ENCODE results near the gene PCSK6. TPM values are rescaled to one million over a fixed set of nuclear protein-coding genes. Genes with fewer than 3 reads are reported as not detected.
"Not testable (repeated sequence)": the region's sequence is repeated elsewhere in the genome, so short reads cannot be mapped to it uniquely, and the experiment has no call there.

The PCSK6 gene
- total RNA-seq, 1 experiment from 2014 or later, result 0.36 TPM

DNA sequence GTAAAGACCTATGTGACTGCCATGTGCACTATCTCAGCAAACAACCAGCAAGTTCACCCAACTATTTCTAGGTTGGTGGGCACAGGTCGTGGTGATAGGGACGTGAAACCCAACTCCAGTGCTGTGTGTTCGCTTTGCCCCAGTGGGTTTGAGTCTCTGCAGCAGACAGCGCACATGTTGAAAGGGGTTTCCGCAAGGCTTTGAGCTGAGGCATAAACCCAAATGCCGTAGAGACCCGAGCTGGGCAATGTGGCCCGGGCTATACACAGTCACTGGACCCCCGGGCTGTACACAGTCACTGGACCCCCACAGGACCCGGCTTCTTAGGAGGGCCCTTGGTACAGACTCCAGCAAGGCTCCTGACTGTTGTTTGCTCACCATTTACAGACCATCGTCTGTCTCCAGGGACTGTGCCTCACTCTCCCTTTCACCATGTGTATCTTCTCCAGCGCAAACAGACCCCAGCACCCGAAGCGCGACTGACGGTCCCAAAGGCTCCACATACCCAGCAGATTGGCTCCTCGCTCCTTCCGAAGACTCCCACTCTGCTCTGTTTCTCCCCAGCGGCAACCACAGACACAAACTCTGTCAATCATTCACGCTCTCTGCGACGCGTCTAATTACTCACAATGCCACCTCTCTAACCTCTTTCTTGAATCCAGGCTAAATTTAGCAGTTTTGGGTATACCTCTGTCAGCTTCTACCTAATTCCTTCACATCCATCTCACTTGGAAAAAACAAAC lies 31.2 kb downstream of the PCSK6 start:
- no peak for DNase-seq
- Histone ChIP-seq H3K27ac (no peak overlapping the region), H3K36me3 (no peaks in the 10 kb centered on the region), H3K27me3 (peaks cover 7% of the 10 kb centered on the region), H3K9me3 (replicated peaks) (no peaks in the 10 kb centered on the region), H3K4me3 (no peak overlapping the region), H3K4me1 (peaks cover 7% of the 10 kb centered on the region)

DNA sequence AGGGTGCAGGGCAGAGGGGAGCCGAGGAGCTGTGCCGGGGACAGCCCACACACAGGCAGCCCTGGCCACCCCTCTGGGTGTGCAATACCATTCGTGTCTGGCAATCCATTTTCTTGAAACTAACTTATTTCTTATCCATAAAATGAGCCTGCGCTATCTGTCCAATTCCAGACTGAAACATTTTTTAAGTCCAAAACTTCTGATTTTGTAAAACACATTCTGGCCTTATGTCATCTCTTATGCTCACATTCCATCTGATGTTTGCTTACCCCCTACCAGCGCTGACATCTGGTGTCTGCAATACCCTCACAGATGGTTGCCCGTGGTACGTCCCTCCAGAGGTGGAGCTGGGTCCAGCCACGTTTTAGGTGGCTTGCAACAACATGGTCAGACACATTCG lies 31.8 kb downstream of the PCSK6 start:
- no peaks in the 10 kb centered on the region for H3K9me3 ChIP-seq (replicated peaks)
- no peak overlapping the region for H3K4me3 ChIP-seq
- no peak overlapping the region for H3K27ac ChIP-seq
- H3K4me1 ChIP-seq, result peaks cover 7% of the 10 kb centered on the region
- no peaks in the 10 kb centered on the region for H3K36me3 ChIP-seq
- peaks cover 7% of the 10 kb centered on the region for H3K27me3 ChIP-seq
- no peak for DNase-seq

- DNase-seq, result no peak
- no peak overlapping the region for H3K4me3 ChIP-seq
- no peak overlapping the region for H3K27ac ChIP-seq
These were observed 33.3 kb downstream of the PCSK6 start for GRCh38 chr15:101456057-101456739.

DNA sequence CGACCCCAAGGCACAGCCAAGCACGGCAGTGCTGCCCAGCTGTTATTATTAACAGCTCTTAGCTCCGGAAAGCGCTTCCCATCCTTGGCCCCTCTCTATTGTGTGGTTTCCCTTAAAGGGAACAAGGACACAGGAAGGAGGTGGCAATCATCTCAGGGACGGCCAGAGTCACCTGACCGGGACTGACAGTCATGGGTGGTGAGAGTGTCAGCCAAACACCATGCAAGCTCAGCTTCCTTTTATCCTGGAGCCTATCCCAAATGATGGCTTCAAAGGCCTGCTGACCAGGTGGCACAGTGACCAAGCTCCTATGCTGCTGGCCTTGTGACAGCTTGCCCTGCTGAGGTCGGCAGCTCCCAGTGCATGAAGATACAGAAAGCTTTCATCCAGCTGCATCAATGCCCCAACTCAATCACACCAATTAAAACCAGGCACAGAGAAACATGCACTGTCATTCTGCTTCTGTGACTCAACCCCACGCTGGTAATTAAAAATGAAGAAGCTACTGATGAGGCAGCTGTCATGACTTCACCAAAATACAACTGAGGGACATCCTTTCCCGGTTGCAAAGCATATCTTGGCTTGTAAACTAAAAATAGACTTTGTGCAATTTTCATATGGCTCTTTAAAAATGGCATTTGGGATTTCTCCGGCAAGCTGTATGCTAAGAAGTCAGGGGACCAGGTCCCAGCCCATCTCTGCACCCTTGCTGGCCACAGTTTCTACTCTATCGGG lies 34.0 kb downstream of the PCSK6 start:
- Histone ChIP-seq H3K4me1 (peaks cover 25% of the 10 kb centered on the region), H3K36me3 (no peaks in the 10 kb centered on the region), H3K27ac (no peak overlapping the region), H3K9me3 (replicated peaks) (peaks cover 5% of the 10 kb centered on the region; the same call in 1 of the 2 replicates), H3K27me3 (peaks cover 6% of the 10 kb centered on the region), H3K4me3 (no peak overlapping the region)
- peak in 1 of 2 experiments; percentile 42 for DNase-seq

More at GRCh38 chr15:101456057-101456739, 33.3 kb downstream of the PCSK6 start:
- H3K9me3 ChIP-seq (replicated peaks), result peaks cover 5% of the 10 kb centered on the region; the same call in 1 of the 2 replicates
- H3K36me3 ChIP-seq, result no peaks in the 10 kb centered on the region
- peaks cover 6% of the 10 kb centered on the region for H3K27me3 ChIP-seq
- peaks cover 17% of the 10 kb centered on the region for H3K4me1 ChIP-seq

- H3K4me3 ChIP-seq; H3K36me3 ChIP-seq; DNase-seq; H3K27ac ChIP-seq; H3K27me3 ChIP-seq; H3K9me3 ChIP-seq (replicated peaks): not testable (repeated sequence)
- peaks cover 27% of the 10 kb centered on the region for H3K4me1 ChIP-seq
These were observed 34.7 kb downstream of the PCSK6 start for GRCh38 chr15:101454781-101455180.

GRCh38 chr15:101454365-101454764 lies 35.1 kb downstream of the PCSK6 start:
- Histone ChIP-seq H3K36me3 (no peaks in the 10 kb centered on the region), H3K27ac (no peak overlapping the region), H3K27me3 (peaks cover 6% of the 10 kb centered on the region), H3K4me1 (peaks cover 27% of the 10 kb centered on the region), H3K9me3 (replicated peaks) (peaks cover 5% of the 10 kb centered on the region; the same call in 1 of the 2 replicates), H3K4me3 (no peak overlapping the region)
- no peak for DNase-seq

DNA sequence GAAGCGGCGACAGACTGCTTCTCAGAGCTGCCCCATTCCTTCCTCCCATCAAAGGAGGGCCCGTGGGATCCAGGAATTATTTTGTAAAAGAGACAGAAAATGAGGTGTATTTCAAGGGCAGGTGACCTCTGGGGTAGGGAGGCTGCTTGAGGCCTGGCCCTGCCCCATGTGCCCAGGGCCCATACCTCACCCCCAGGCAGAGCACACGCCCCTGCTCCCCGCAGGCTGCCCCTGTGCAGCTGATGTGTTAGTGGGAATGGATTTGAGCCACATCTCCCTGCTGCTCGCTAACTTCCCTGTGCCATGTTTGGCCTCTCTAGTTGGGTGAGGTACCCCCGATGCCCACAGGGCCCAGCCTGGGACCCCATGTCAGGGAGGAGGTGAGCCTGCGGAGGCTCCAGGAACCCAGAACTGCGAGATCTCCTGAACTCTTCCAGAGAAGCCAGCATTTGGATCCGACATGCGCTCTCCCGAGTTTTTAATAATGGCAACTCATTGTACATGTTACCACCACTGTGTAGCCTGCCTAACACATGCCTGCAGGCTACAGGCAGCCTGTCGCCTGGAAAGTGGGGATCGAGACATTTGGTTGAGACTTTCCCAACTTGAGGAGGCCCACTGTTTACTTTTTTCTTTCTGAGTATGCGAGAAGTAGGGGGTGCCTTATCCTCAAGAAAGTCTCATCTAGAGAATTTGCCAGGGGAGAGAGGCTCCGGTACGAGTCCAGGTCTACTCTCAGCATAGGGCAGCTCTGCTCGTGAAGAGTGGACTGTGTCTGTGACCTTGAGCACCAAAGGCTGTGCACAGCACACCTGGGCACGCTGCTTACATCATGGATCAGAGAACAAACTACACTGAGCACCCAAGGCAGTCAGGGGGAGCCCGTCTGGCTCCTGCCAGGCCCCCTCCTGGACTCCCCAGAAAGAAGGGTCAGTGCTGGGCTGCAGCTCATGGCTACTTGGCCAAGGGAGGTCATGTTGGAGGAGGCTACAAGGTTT lies 36.1 kb downstream of the PCSK6 start:
- Histone ChIP-seq H3K36me3 (no peaks in the 10 kb centered on the region), H3K9me3 (replicated peaks) (peaks cover 5% of the 10 kb centered on the region; the same call in 1 of the 2 replicates), H3K27ac (no peak overlapping the region), H3K4me1 (peaks cover 27% of the 10 kb centered on the region), H3K27me3 (peaks cover 6% of the 10 kb centered on the region), H3K4me3 (no peak overlapping the region)
- DNase-seq, result no peak

GRCh38 chr15:101452572-101452971 lies 36.9 kb downstream of the PCSK6 start:
- Histone ChIP-seq H3K36me3 (no peaks in the 10 kb centered on the region), H3K27me3 (peaks cover 6% of the 10 kb centered on the region), H3K9me3 (replicated peaks) (peaks cover 5% of the 10 kb centered on the region; the same call in 1 of the 2 replicates), H3K4me3 (no peak overlapping the region), H3K27ac (no peak overlapping the region), H3K4me1 (peaks cover 27% of the 10 kb centered on the region)
- no peak for DNase-seq

DNA sequence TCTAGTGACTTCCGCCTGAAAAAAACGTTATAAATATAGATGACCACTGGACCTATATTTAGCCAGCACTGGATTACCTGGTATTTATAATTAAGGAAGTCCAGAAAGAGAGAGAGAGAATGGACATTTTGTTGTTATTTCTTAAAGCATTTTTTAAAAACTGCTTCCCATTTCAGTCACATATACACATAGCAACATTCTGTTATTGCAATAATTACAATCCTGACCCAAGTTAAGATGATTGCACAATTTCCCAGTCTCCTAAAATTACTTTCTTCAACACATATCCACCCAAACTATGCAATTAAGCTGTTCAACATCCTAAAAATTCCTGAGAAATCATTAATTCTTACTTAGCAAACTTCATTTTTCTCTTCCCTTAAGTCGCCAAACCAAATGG lies 37.7 kb downstream of the PCSK6 start:
- no peak overlapping the region; the same call in 1 of the 2 replicates for H3K4me3 ChIP-seq
- peaks cover 5% of the 10 kb centered on the region; the same call in 1 of the 2 replicates for H3K9me3 ChIP-seq (replicated peaks)
- peaks cover 27% of the 10 kb centered on the region for H3K4me1 ChIP-seq
- H3K36me3 ChIP-seq, result no peaks in the 10 kb centered on the region
- peak overlapping the region; percentile 42 for H3K27ac ChIP-seq
- no peak for DNase-seq
- peaks cover 6% of the 10 kb centered on the region for H3K27me3 ChIP-seq

DNA sequence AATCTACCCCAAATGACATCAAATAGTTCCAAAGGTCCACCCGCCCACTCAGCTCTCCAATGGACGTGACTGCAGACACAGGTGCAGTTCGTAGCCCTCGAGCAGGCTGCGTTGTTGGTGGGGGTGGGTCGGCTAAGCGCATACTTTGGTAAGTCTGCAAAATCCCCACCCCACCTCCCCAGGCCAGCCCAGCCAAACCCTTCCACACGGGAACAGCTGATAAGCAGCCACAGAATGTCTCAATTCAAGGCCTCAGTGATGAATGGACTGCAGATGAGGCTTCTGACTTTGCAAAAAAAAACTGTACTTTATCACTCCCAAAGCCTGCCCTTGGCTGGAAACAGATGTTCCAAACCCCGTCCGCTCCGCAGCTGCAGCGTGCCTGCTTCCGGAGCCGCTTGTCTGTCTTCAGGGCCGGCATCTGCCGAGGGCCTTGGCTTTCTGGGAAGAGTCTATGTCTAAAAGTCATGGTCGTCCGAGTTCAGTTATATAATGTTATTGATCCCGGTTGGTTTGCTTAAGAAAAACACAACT lies 38.2 kb downstream of the PCSK6 start:
- peak overlapping the region; percentile 42 for H3K27ac ChIP-seq
- peaks cover 28% of the 10 kb centered on the region for H3K4me1 ChIP-seq
- H3K4me3 ChIP-seq, result peak overlapping the region; percentile 2; the same call in 1 of the 2 replicates
- H3K27me3 ChIP-seq, result peaks cover 6% of the 10 kb centered on the region
- peak; percentile 85 to 92 for DNase-seq
- no peaks in the 10 kb centered on the region for H3K36me3 ChIP-seq
- H3K9me3 ChIP-seq (replicated peaks), result peaks cover 5% of the 10 kb centered on the region; the same call in 1 of the 2 replicates

DNA sequence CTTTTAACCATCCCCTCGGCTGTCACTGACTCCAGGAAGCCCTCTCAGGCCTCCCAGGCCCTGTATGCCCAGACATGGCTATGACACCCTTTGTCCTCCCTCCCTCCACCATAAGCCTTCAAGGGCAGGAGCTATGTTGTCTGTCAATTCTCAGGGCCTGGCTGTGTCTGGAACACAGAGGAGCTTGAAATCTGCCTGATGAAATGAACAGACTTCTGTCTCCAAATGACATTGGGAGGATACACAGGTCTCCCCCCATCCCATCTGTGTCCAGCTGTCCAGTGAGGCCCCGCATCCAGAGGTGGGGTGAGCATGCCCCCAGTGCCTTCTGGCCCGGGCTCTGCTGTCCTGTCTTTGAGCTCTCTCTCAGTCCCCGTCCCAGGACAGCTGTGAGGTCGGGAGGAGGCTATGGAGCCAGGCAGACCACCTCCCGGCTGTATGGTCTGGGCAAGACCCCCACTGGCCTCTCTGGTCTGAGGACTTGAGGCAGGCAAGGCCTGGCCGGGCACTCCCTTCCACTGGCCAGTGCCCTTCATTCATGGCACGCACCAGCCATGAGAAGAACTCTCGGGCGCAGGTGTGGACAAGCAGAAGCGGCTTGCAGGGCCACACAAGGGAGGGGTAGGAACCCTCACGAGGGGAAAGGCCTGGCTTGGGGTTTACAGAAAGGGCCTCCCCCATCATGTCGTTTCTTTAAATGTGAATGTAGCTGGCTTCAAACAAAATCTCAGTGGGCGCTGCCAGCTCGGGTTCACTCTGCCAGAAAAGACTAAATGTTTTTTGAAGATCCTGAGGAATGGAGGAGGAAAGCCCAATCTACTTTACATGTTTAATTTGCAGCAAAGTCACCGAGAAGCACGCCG lies 38.9 kb downstream of the PCSK6 start:
- H3K36me3 ChIP-seq, result no peaks in the 10 kb centered on the region
- peak overlapping the region; percentile 33 for H3K27ac ChIP-seq
- H3K4me1 ChIP-seq, result peaks cover 29% of the 10 kb centered on the region

GRCh38 chr15:101449471-101450402 lies 39.8 kb downstream of the PCSK6 start:
- H3K36me3 ChIP-seq, result no peaks in the 10 kb centered on the region
- 0 out of 2 replicates have a peak overlapping the region, but pooled peaks have one; percentile 33 for H3K27ac ChIP-seq
- DNase-seq, result no peak
- 0 out of 2 replicates have a peak, but pooled peaks cover 2% of the 10 kb centered on the region for H3K27me3 ChIP-seq
- no peak overlapping the region for H3K4me3 ChIP-seq
- peaks cover 24% of the 10 kb centered on the region for H3K4me1 ChIP-seq
- peaks cover 5% of the 10 kb centered on the region; the same call in 1 of the 2 replicates for H3K9me3 ChIP-seq (replicated peaks)

More for the DNA sequence above, 38.9 kb downstream of the PCSK6 start:
- H3K9me3 ChIP-seq (replicated peaks), result peaks cover 5% of the 10 kb centered on the region; the same call in 1 of the 2 replicates
- peaks cover 6% of the 10 kb centered on the region for H3K27me3 ChIP-seq
- peak overlapping the region; percentile 2; the same call in 1 of the 2 replicates for H3K4me3 ChIP-seq
- peak in 1 of 2 experiments; percentile 15 for DNase-seq

Measured in SJCRH30 (cell line).